Spleen (tissue), 11 donors: ENCODE measurements around the gene INSIG2. TPM values are rescaled to one million over a fixed set of nuclear protein-coding genes. Genes with fewer than 3 reads are reported as not detected.
"Not testable (repeated sequence)": the region's sequence is repeated elsewhere in the genome, so short reads cannot be mapped to it uniquely, and the experiment has no call there.

Experiments used
- DNase-seq: peaks from one replicate; pipeline ENCODE4 v3.0.0-alpha.2; 2020
- H3K27ac ChIP-seq, 8 donors: fragments of 200-600 bp; sonication (generic) in 7 of 8; 1 replicate in 4 of 8; 2 replicates in 4 of 8; pipeline versions ENCODE4 v1.5.0 to v1.8.0; 2016 to 2021; ENCODE audit warnings: inconsistent platforms in 4 of 8, mild to moderate bottlenecking in 4 of 8, moderate library complexity in 1 of 8
- H3K27me3 ChIP-seq, 7 donors: fragments of 200-600 bp; sonication (generic) in 6 of 7; replicated peaks in 1 of 7; 1 replicate in 4 of 7; 2 replicates in 3 of 7; pipeline versions ENCODE4 v1.5.0 to v1.8.0; 2016 to 2021; ENCODE audit warnings: inconsistent platforms in 3 of 7, mild to moderate bottlenecking in 1 of 7
- H3K36me3 ChIP-seq, 6 donors: fragments of 200-600 bp; sonication (generic) in 5 of 6; 1 replicate in 4 of 6; 2 replicates in 2 of 6; pipeline versions ENCODE4 v1.5.0 to v1.8.0; 2016 to 2021; ENCODE audit warnings: inconsistent platforms in 2 of 6
- H3K4me1 ChIP-seq, 6 donors: fragments of 200-600 bp; sonication (generic) in 5 of 6; 1 replicate in 3 of 6; 2 replicates in 3 of 6; pipeline versions ENCODE4 v1.5.0 to v1.8.0; 2016 to 2021; ENCODE audit warnings: inconsistent platforms in 3 of 6
- H3K4me3 ChIP-seq, 8 donors: fragments of 200-600 bp; sonication (generic) in 7 of 8; 1 replicate in 4 of 8; 2 replicates in 4 of 8; pipeline versions ENCODE4 v1.5.0 to v1.8.0; 2016 to 2021; ENCODE audit warnings: inconsistent platforms in 4 of 8, mild to moderate bottlenecking in 4 of 8, moderate library complexity in 2 of 8
- H3K9me3 ChIP-seq, 8 donors: fragments of 200-600 bp; sonication (generic) in 7 of 8; 1 replicate in 4 of 8; 2 replicates in 4 of 8; pipeline versions ENCODE4 v1.5.0 to v1.8.0; 2016 to 2021; ENCODE audit warnings: inconsistent platforms in 4 of 8
- CTCF ChIP-seq, 11 experiments: fragments of 200-600 bp in 7 of 11; fragments of 450-650 bp in 4 of 11; sonication (generic) in 4 of 11; IDR thresholded peaks in 8 of 11; conservative IDR thresholded peaks in 3 of 11; 1 replicate in 7 of 11; 2 replicates in 4 of 11; pipeline versions ENCODE4 v1.4.0 to v1.8.0; 2016 to 2021; ENCODE audit warnings: antibody characterized with exemption in 11 of 11, inconsistent platforms in 4 of 11, mild to moderate bottlenecking in 1 of 11
- POLR2A ChIP-seq, 3 donors: fragments of 450-650 bp; IDR thresholded peaks; one replicate each; pipeline ENCODE4 v1.5.1; 2017; ENCODE audit warnings: antibody characterized with exemption in 3 of 3, mild to moderate bottlenecking in 1 of 3
- POLR2AphosphoS5 ChIP-seq, 3 donors: sonication (generic); formaldehyde crosslinking; IDR thresholded peaks; one replicate each; pipeline ENCODE4 v1.5.1; 2017; ENCODE audit warnings: antibody characterized with exemption in 3 of 3
- WGBS, 5 donors: extraction: QIAGEN DNeasy Blood & Tissue Kit in 3 of 5; methylation state at CpG; one replicate each; pipeline versions ENCODE4 v1.1.5 to v1.1.7; 2013 to 2018; 5-methylcytosine and 5-hydroxymethylcytosine counted together
- intact Hi-C: fragments of 100-400 bp; cut with DNase I; formaldehyde crosslinking; loops from one replicate; pipeline ENCODE4 v1.15.0; 2023; ENCODE audit warnings: low total_unique reads
- polyA plus RNA-seq, 3 donors: library from polyadenylated mRNA; stranded (reverse); fragments of 200-250 nt; gene quantifications; one replicate each; pipeline ENCODE4 v1.2.1, GENCODE V29; 2013
- total RNA-seq, 7 donors: library from RNA; depleted of rRNA in 3 of 7; stranded (reverse); fragments of >200 nt in 3 of 7; fragmentation: NEBNext Ultra II Directional in 4 of 7; extraction: Animal tissue kit (Norgen Biotek cat#: 25700) in 4 of 7; gene quantifications; one replicate each; pipeline versions ENCODE4 v1.1.0 to v1.2.1, GENCODE V29; 2016 to 2021
- donor health status: healthy with polysubstance abuse.
- donor health status: DM: no; HTN: no; CAD: no; lungs with moderate emphysema.
- donor health status: DM: no; HTN: no; CAD: no.
- donor health status: Bipolar disorder and iron deficiency.
- donor health status: healthy.
- donor health status: DM: no; HTN: no; CAD: no.
- donor health status: DM: yes; HTN: yes; CAD: no.

Gene INSIG2
- total and polyA plus RNA-seq, 10 donors = 11.5 to 42.7 (median 28.8) TPM

- no peak for DNase-seq
- intact Hi-C loops = no loop called here
- Histone ChIP-seq H3K27ac (no peak overlapping the region), H3K27me3 (no peaks in the 10 kb centered on the region), H3K4me3 (peak overlapping the region in 1 of 8 donors; percentile 85), H3K9me3 (no peaks in the 10 kb centered on the region), H3K4me1 (peaks cover 3 to 71% (median 47%) of the 10 kb centered on the region in 6 donors), H3K36me3 (no peaks in the 10 kb centered on the region)
- 82 to 90% (median 89%) methylated on average over 2 of the region's 2 CpGs for WGBS, 5 donors
- TF ChIP-seq POLR2A (IDR thresholded peaks at IDR 0.05) = no peak
These were observed 2.8 kb downstream of the INSIG2 start for GRCh38 chr2:118091140-118091478.

- H3K9me3 ChIP-seq = no peaks in the 10 kb centered on the region
- DNase-seq = no peak
- no peak overlapping the region for H3K4me3 ChIP-seq
- no peaks in the 10 kb centered on the region for H3K27me3 ChIP-seq
- 72 to 86% (median 77%) methylated on average over 1 of the region's 1 CpG for WGBS, 5 donors
- H3K4me1 ChIP-seq = peaks cover 3 to 76% (median 50%) of the 10 kb centered on the region in 6 donors
- intact Hi-C loops = no loop called here
- H3K36me3 ChIP-seq = peaks cover 0 to 5% (median 3%) of the 10 kb centered on the region in 6 donors
- TF ChIP-seq POLR2AphosphoS5 (IDR thresholded peaks at IDR 0.05) = no peak
- no peak overlapping the region for H3K27ac ChIP-seq
These were observed 3.4 kb downstream of the INSIG2 start for GRCh38 chr2:118091631-118092030.

GRCh38 chr2:118094102-118094501, 5.8 kb downstream of the INSIG2 start:
- DNase-seq, H3K9me3 ChIP-seq, H3K27me3 ChIP-seq, H3K4me3 ChIP-seq, intact Hi-C loops, H3K27ac ChIP-seq: not testable (repeated sequence)
- Histone ChIP-seq H3K36me3 (peaks cover 0 to 28% (median 9%) of the 10 kb centered on the region in 6 donors), H3K4me1 (peaks cover 7 to 87% (median 66%) of the 10 kb centered on the region in 6 donors)

GRCh38 chr2:118094503-118094902, 6.2 kb downstream of the INSIG2 start:
- no peak overlapping the region for H3K27ac ChIP-seq
- intact Hi-C loops = no loop called here
- no peak for DNase-seq
- H3K9me3 ChIP-seq = no peaks in the 10 kb centered on the region
- H3K27me3 ChIP-seq = no peaks in the 10 kb centered on the region
- H3K36me3 ChIP-seq = peaks cover 0 to 32% (median 9%) of the 10 kb centered on the region in 6 donors
- TF ChIP-seq CTCF (IDR thresholded peaks at IDR 0.05 in 8 of 11, conservative IDR thresholded peaks at IDR 0.05 in 3 of 11) = no peak
- no peak for TF ChIP-seq POLR2AphosphoS5 (IDR thresholded peaks at IDR 0.05)
- TF ChIP-seq POLR2A (IDR thresholded peaks at IDR 0.05) = no peak
- 60 to 75% (median 71%) methylated on average over 2 of the region's 2 CpGs for WGBS, 5 donors
- H3K4me3 ChIP-seq = no peak overlapping the region
- H3K4me1 ChIP-seq = peaks cover 7 to 86% (median 63%) of the 10 kb centered on the region in 6 donors

- no peak for DNase-seq
- intact Hi-C loops = no loop called here
- no peak overlapping the region for H3K4me3 ChIP-seq
- TF ChIP-seq CTCF (IDR thresholded peaks at IDR 0.05 in 8 of 11, conservative IDR thresholded peaks at IDR 0.05 in 3 of 11) (no peak), POLR2A (IDR thresholded peaks at IDR 0.05) (no peak), POLR2AphosphoS5 (IDR thresholded peaks at IDR 0.05) (no peak)
- H3K27ac ChIP-seq = peak overlapping the region in 1 of 8 donors; percentile 31
- no peaks in the 10 kb centered on the region for H3K27me3 ChIP-seq
- H3K9me3 ChIP-seq = no peaks in the 10 kb centered on the region
- H3K4me1 ChIP-seq = peaks cover 4 to 81% (median 53%) of the 10 kb centered on the region in 6 donors
- H3K36me3 ChIP-seq = peaks cover 0 to 43% (median 9%) of the 10 kb centered on the region in 6 donors
- 75 to 90% (median 82%) methylated on average over 5 of the region's 5 CpGs for WGBS, 5 donors
These were observed 7.3 kb downstream of the INSIG2 start for GRCh38 chr2:118095610-118096009.

GRCh38 chr2:118097657-118098056, 9.4 kb downstream of the INSIG2 start:
- 35 to 59% (median 54%) methylated on average over 4 of the region's 4 CpGs for WGBS, 5 donors
- no peak for DNase-seq
- H3K27me3 ChIP-seq = no peaks in the 10 kb centered on the region
- H3K36me3 ChIP-seq = peaks cover 0 to 62% (median 16%) of the 10 kb centered on the region in 6 donors
- peak overlapping the region in 7 of 8 donors; percentile 26 to 67 (median 63) for H3K27ac ChIP-seq
- intact Hi-C loops = no loop called here
- H3K4me3 ChIP-seq = no peak overlapping the region
- no peaks in the 10 kb centered on the region for H3K9me3 ChIP-seq
- peak in 1 of 3 donors; percentile 50 for TF ChIP-seq POLR2AphosphoS5 (IDR thresholded peaks at IDR 0.05)
- no peak for TF ChIP-seq POLR2A (IDR thresholded peaks at IDR 0.05)
- H3K4me1 ChIP-seq = peaks cover 4 to 72% (median 40%) of the 10 kb centered on the region in 6 donors
